Epithelial cell of esophagus (primary cell): ENCODE measurements around the gene TNS3.

ENCODE experiments used
- DNase-seq: peaks from one replicate; pipeline ENCODE4 v3.0.0; 2010; ENCODE audit warnings: low read depth
- H3K4me3 ChIP-seq: 2 replicates; pipeline ENCODE4 v1.5.1; 2011; ENCODE audit warnings: mild to moderate bottlenecking, low read length, control low read depth
- TF ChIP-seq, protein P1 (sequence below): IDR thresholded peaks from 2 replicates; pipeline ENCODE4 v1.5.1; 2011; ENCODE audit warnings: low read depth, mild to moderate bottlenecking, low read length, control low read depth, inconsistent platforms; ENCODE audit not compliant: insufficient read depth; ENCODE audit errors: missing control alignments

The TNS3 gene

GRCh38 chr7:47389171-47389922, 192.6 kb downstream of the TNS3 start:
- H3K4me3 ChIP-seq, result no peak overlapping the region
- TF ChIP-seq, protein P1, sequence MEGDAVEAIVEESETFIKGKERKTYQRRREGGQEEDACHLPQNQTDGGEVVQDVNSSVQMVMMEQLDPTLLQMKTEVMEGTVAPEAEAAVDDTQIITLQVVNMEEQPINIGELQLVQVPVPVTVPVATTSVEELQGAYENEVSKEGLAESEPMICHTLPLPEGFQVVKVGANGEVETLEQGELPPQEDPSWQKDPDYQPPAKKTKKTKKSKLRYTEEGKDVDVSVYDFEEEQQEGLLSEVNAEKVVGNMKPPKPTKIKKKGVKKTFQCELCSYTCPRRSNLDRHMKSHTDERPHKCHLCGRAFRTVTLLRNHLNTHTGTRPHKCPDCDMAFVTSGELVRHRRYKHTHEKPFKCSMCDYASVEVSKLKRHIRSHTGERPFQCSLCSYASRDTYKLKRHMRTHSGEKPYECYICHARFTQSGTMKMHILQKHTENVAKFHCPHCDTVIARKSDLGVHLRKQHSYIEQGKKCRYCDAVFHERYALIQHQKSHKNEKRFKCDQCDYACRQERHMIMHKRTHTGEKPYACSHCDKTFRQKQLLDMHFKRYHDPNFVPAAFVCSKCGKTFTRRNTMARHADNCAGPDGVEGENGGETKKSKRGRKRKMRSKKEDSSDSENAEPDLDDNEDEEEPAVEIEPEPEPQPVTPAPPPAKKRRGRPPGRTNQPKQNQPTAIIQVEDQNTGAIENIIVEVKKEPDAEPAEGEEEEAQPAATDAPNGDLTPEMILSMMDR, result no peak
- DNase-seq, result no peak

- no peak overlapping the region for H3K4me3 ChIP-seq
- TF ChIP-seq, protein P1, result no peak
- no peak for DNase-seq
These were observed 194.4 kb downstream of the TNS3 start for GRCh38 chr7:47387506-47387905.

DNA sequence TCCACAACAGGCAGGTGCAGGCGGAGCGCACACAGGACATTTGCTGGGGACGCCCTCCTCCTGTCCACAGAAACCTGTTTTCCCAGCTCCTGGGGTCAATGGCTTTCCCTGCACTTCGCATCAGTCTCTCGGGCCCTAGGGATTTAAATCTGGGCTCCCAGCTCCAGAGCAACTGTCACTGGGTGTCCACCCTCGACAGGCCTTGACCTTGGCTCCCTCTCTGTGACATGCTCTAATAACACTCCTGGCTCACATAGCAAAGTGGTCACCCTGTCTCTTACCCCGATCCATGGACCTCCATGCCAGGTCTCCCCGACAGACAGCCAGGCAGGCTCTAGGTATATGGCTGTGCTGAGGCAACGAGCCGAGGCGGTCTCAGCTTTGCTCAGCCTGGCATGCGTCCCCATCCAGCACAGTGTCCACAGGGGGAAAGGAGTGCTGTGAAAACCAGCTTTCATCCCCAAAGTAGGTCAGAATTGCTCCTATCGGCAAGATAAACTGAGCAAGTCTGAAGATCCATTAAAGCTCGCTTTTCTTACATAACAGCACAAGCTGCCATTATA, 195.6 kb downstream of the TNS3 start:
- no peak overlapping the region for H3K4me3 ChIP-seq
- no peak for DNase-seq
- TF ChIP-seq, protein P1, result no peak

DNA sequence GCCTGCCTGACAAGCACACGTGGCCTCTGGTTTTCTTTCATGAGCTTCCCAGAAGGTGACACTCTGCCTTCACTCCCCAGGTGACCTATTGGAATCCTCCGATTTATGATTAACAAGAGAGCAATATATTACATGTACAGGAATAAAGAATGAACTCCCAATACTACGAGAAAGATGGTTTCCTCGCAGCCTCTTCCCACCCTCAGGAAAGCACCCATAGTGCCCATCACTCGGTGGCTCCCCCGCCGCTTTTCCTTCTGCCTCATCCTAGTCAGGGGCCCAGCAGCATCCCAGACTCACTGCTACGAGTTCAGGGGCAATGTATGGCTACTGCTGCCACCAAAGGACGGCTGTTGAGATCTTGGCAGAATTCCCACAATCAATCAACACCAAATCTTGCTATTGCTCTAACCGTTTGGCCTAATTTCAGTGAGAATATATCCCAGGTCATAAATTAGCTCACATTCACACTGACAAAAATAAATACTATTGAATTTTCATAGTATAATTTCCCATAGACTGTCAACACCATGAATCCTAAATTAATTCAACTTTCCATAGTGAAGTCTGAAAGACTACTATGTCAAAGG, 196.3 kb downstream of the TNS3 start:
- DNase-seq, result no peak
- TF ChIP-seq, protein P1, result no peak
- no peak overlapping the region for H3K4me3 ChIP-seq

GRCh38 chr7:47384755-47385535, 197.0 kb downstream of the TNS3 start:
- H3K4me3 ChIP-seq, result no peak overlapping the region
- no peak for DNase-seq
- TF ChIP-seq, protein P1, result no peak

- TF ChIP-seq, protein P1, result no peak
- H3K4me3 ChIP-seq, result no peak overlapping the region
- DNase-seq, result no peak
These were observed 198.0 kb downstream of the TNS3 start for GRCh38 chr7:47383696-47384445.
